GM12878 (cell line): ENCODE measurements around the gene TBC1D2B. TPM values are rescaled to one million over a fixed set of nuclear protein-coding genes. Genes with fewer than 3 reads are reported as not detected.

Experiments
- ATAC-seq: fragments of 200-7000 bp; cut with Tn5 transposase; 3 replicates; pipeline ENCODE4 v1.9.1; 2020; ENCODE audit warnings: mild to moderate bottlenecking, moderate library complexity
- BruUV-seq: library from RNA; stranded (reverse); fragments of 400-500 nt; replicated peaks from 2 replicates; lab custom pipeline; 2021; lab: Mats Ljungman, UMichigan
- CTCF ChIA-PET: fragments of 300-600 bp; sonication (Branson Sonifier 250); formaldehyde crosslinking; extraction: SDS; loops from one replicate; lab custom pipeline; 2021; ENCODE audit warnings: inconsistent platforms; lab: Yijun Ruan, JAX
- POLR2A ChIA-PET: fragments of 350-600 bp; formaldehyde crosslinking; extraction: SDS; loops from one replicate; lab custom pipeline; 2021; ENCODE audit warnings: inconsistent platforms; lab: Charles Lee
- RAD21 ChIA-PET: fragments of 300-600 bp; sonication (Branson Sonifier 250); formaldehyde crosslinking; loops from one replicate; lab custom pipeline; 2023; ENCODE audit warnings: antibody characterized with exemption; ENCODE audit not compliant: unreplicated experiment; lab: Charles Lee
- SMC1A ChIA-PET: fragments of 300-600 bp; sonication (Branson Sonifier 250); formaldehyde crosslinking; loops from one replicate; lab custom pipeline; 2023; ENCODE audit not compliant: unreplicated experiment, uncharacterized antibody; lab: Charles Lee
- DNase-seq: peaks from one replicate; pipeline ENCODE4 v3.0.0-alpha.2; 2011; ENCODE audit warnings: low read depth, low spot score
- FAIRE-seq: peaks from 3 replicates; lab custom pipeline; 2011; peaks lifted over from hg19 to GRCh38; lab: Jason Lieb, UNC
- H2AFZ ChIP-seq: 2 replicates; pipeline ENCODE4 v1.6.0; 2011; ENCODE audit warnings: low read depth, low read length, control low read depth; ENCODE audit not compliant: control insufficient read depth
- H3K27ac ChIP-seq: 2 replicates; pipeline ENCODE4 v1.5.1; 2011; ENCODE audit warnings: control low read depth; ENCODE audit not compliant: control insufficient read depth, insufficient read depth
- H3K27me3 ChIP-seq, 2 experiments: replicated peaks in 1 of 2; 2 replicates each; pipeline versions ENCODE4 v1.6.0 to v1.6.1; 2011; ENCODE audit warnings: low read length in 1 of 2; ENCODE audit not compliant: control insufficient read depth in 2 of 2, insufficient read depth in 2 of 2
- H3K36me3 ChIP-seq, 2 experiments: 2 replicates each; pipeline ENCODE4 v1.5.1; 2011; ENCODE audit warnings: low read length in 1 of 2; ENCODE audit not compliant: control insufficient read depth in 2 of 2, insufficient read depth in 2 of 2
- H3K4me1 ChIP-seq: 2 replicates; pipeline ENCODE4 v1.6.1; 2011; ENCODE audit warnings: mild to moderate bottlenecking, low read length, moderate library complexity, mixed read lengths; ENCODE audit not compliant: control insufficient read depth, insufficient read depth
- H3K4me2 ChIP-seq: 2 replicates; pipeline ENCODE4 v1.6.0; 2011; ENCODE audit warnings: control low read depth; ENCODE audit not compliant: control insufficient read depth, insufficient read depth
- H3K4me3 ChIP-seq: fragments of 200-600 bp; sonication (generic); 2 replicates; pipeline ENCODE4 v1.5.1; 2016
- H3K79me2 ChIP-seq: 2 replicates; pipeline ENCODE4 v1.6.0; 2011; ENCODE audit warnings: low read length; ENCODE audit not compliant: control insufficient read depth, insufficient read depth
- H3K9ac ChIP-seq: 2 replicates; pipeline ENCODE4 v1.8.0; 2011; ENCODE audit warnings: low read length, control low read depth, mixed read lengths; ENCODE audit not compliant: control insufficient read depth, insufficient read depth
- H3K9me3 ChIP-seq: replicated peaks from 3 replicates; pipeline ENCODE4 v1.5.1; 2011; ENCODE audit warnings: mild to moderate bottlenecking, low read length; ENCODE audit not compliant: control insufficient read depth, insufficient read depth
- H4K20me1 ChIP-seq: 2 replicates; pipeline ENCODE4 v1.6.0; 2011; ENCODE audit not compliant: control insufficient read depth, insufficient read depth
- BMI1 ChIP-seq: fragments of 450-650 bp; IDR thresholded peaks from 2 replicates; pipeline ENCODE4 v1.6.1; 2016; ENCODE audit warnings: mild to moderate bottlenecking, moderate library complexity, borderline replicate concordance
- CREB1 ChIP-seq: IDR thresholded peaks from 2 replicates; pipeline ENCODE4 v1.6.1; 2012; ENCODE audit warnings: low read depth, mild to moderate bottlenecking, inconsistent platforms
- FOXM1 ChIP-seq: IDR thresholded peaks from 2 replicates; pipeline ENCODE4 v1.6.1; 2012; ENCODE audit warnings: low read depth, mild to moderate bottlenecking, inconsistent platforms, low read length, moderate library complexity
- HDGF ChIP-seq: fragments of 450-650 bp; IDR thresholded peaks from 2 replicates; pipeline ENCODE4 v1.6.1; 2016; ENCODE audit warnings: antibody characterized with exemption
- IRF4 ChIP-seq: IDR thresholded peaks from 2 replicates; pipeline ENCODE4 v1.6.1; 2011; ENCODE audit warnings: low read depth, low read length
- JUNB ChIP-seq: IDR thresholded peaks from 2 replicates; pipeline ENCODE4 v1.6.1; 2016; ENCODE audit warnings: antibody characterized with exemption, mild to moderate bottlenecking
- MTA2 ChIP-seq: fragments of 450-650 bp; IDR thresholded peaks from 2 replicates; pipeline ENCODE4 v1.6.1; 2016; ENCODE audit warnings: low read depth, mild to moderate bottlenecking, moderate library complexity
- NFYB ChIP-seq: IDR thresholded peaks from 2 replicates; pipeline ENCODE4 v1.6.1; 2011; ENCODE audit warnings: low read depth, mild to moderate bottlenecking, low read length, improper control_type of control experiment, moderate library complexity; ENCODE audit not compliant: insufficient read depth
- NR2F1 ChIP-seq: fragments of 450-650 bp; conservative IDR thresholded peaks from 2 replicates; pipeline ENCODE4 v1.6.1; 2017; ENCODE audit warnings: mild to moderate bottlenecking
- POU2F2 ChIP-seq: IDR thresholded peaks from 3 replicates; pipeline ENCODE4 v1.6.1; 2011; ENCODE audit warnings: low read depth, mild to moderate bottlenecking, low read length, borderline replicate concordance
- RAD51 ChIP-seq: fragments of 450-650 bp; IDR thresholded peaks from 2 replicates; pipeline ENCODE4 v1.6.1; 2016; ENCODE audit warnings: moderate library complexity, mild to moderate bottlenecking, inconsistent platforms
- SRF ChIP-seq, 2 experiments: IDR thresholded peaks; 2 replicates each; pipeline ENCODE4 v1.6.1; 2011; ENCODE audit warnings: low read depth in 2 of 2, low read length in 2 of 2, mild to moderate bottlenecking in 1 of 2, moderate library complexity in 1 of 2
- SUPT20H ChIP-seq: IDR thresholded peaks from 2 replicates; pipeline ENCODE4 v1.6.1; 2011; ENCODE audit warnings: low read depth, mild to moderate bottlenecking, low read length, moderate library complexity, borderline replicate concordance; ENCODE audit not compliant: control insufficient read depth
- ZNF217 ChIP-seq: fragments of 450-650 bp; IDR thresholded peaks from 2 replicates; pipeline ENCODE4 v1.6.1; 2017; ENCODE audit warnings: antibody characterized with exemption, mild to moderate bottlenecking
- ZNF384 ChIP-seq: IDR thresholded peaks from 2 replicates; pipeline ENCODE4 v1.6.1; 2012; ENCODE audit warnings: low read depth, mild to moderate bottlenecking, low read length, improper control_type of control experiment, borderline replicate concordance
- whole genome bisulfite sequencing: methylation state at CpG from one replicate; pipeline ENCODE4 v1.1.6; 2016; ENCODE audit warnings: low lambda C conversion rate; ENCODE audit not compliant: insufficient replicate concordance, insufficient coverage; ENCODE audit errors: missing lambda C conversion rate; 5-methylcytosine and 5-hydroxymethylcytosine counted together
- in situ Hi-C: fragments of 300-500 bp; cut with MboI; formaldehyde crosslinking; loops from 9 replicates; pipeline ENCODE4 v1.14.3; 2018; ENCODE audit warnings: mixed read lengths
- intact Hi-C: fragments of 100-400 bp; cut with micrococcal nuclease; formaldehyde crosslinking; loops from one replicate; pipeline ENCODE4 v1.14.2; 2022; ENCODE audit not compliant: unreplicated experiment
- polyA plus RNA-seq, 11 experiments: library from polyadenylated mRNA; depleted of rRNA in 4 of 11; unstranded in 6 of 11; stranded (reverse) in 5 of 11; fragments of >200 nt; fragmentation: Nextera tagmentation in 4 of 11; fragmentation: Illumina TruSeq in 1 of 11; extraction: Ambion mirVana in 4 of 11; extraction: Trizol in 1 of 11; gene quantifications; 1 replicate in 1 of 11; 2 replicates in 10 of 11; pipeline versions ENCODE4 v1.2.1 to v1.2.3, GENCODE V29; 2011 to 2016; ENCODE audit warnings: inconsistent platforms in 2 of 11, missing spikeins in 2 of 11, low read depth in 1 of 11
- total RNA-seq, 4 experiments: library from RNA; depleted of rRNA in 3 of 4; stranded (reverse); fragments of >200 nt in 3 of 4; fragmentation: Illumina TruSeq in 1 of 4; extraction: Trizol in 1 of 4; gene quantifications; 2 replicates each; pipeline versions ENCODE4 v1.2.1 to v1.2.3, GENCODE V29; 2013 to 2021
- TF ChIP-seq, protein P1 (sequence below): IDR thresholded peaks from 2 replicates; pipeline ENCODE4 v1.6.1; 2012; ENCODE audit warnings: low read depth, low read length, improper control_type of control experiment
- TF ChIP-seq, protein P2 (sequence below): fragments of 450-650 bp; IDR thresholded peaks from 2 replicates; pipeline ENCODE4 v1.6.1; 2017; ENCODE audit warnings: mild to moderate bottlenecking
- TF ChIP-seq, protein P3 (sequence below): fragments of 450-650 bp; IDR thresholded peaks from 2 replicates; pipeline ENCODE4 v1.6.1; 2016; ENCODE audit warnings: mild to moderate bottlenecking, moderate library complexity, borderline replicate concordance

Gene TBC1D2B
- total and polyA plus RNA-seq, 10 of the 15 experiments (the other 5 are each of a cell fraction or from before 2014, with no cell fraction given) = 1.3 to 53.4 (median 19.4) TPM

DNA sequence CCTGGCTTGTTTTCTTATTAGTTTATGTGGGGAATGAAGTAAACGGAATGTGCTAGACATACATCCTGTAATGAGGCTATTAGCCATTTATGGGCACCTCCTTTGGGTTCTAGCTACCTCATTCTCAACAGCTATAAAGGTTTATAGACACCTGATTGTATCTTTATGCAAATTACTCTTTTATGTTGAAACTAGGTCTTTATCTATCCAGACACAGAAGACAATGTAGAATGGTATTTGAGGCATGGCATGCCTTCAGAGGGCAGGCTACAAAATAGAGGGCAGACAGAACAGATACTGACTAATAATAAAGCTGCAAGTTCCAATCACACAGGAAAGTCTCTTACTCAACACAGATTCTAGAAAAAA is 27.1 kb downstream of the TBC1D2B start:
- DNase-seq = no peak
- 45% methylated on average over 1 of the region's 1 CpG for WGBS
- H3K4me3 ChIP-seq = 0 out of 2 replicates have a peak overlapping the region, but pooled peaks have one; percentile 45
- ChIA-PET CTCF (interaction anchor here (0.6 to 9.1 kb wide), 19 partner anchors 9 to 832 kb away, joined by 3 to 158 read pairs (median 5); partner anchors contain the start of gene TBC1D2B), POLR2A (interaction anchor here (0.6 to 6.0 kb wide), 10 partner anchors 11 to 127 kb away, joined by 3 to 79 read pairs (median 4); no protein-coding TSS in a partner anchor), RAD21 (interaction anchor here (0.7 to 9.0 kb wide), 19 partner anchors 9 to 249 kb away, joined by 3 to 170 read pairs (median 5); partner anchors contain the start of genes IDH3A and SKIC8), SMC1A (interaction anchor here (0.5 to 14.4 kb wide), 19 partner anchors 9 to 120 kb away, joined by 3 to 305 read pairs (median 5); no protein-coding TSS in a partner anchor)
- peak overlapping the region; percentile 53 for H3K27ac ChIP-seq
- no peak for FAIRE-seq
- H3K36me3 ChIP-seq = peaks cover 5 to 14% of the 10 kb centered on the region in 2 experiments
- intact Hi-C loops (loop anchor here (2.0 kb wide), 1 partner anchor 16 kb away; no protein-coding TSS in a partner anchor), in situ Hi-C loops (no loop called here)
- ATAC-seq = peak; percentile 54
- H3K4me1 ChIP-seq = peaks cover 73% of the 10 kb centered on the region
- H3K9ac ChIP-seq = no peak overlapping the region
- H3K4me2 ChIP-seq = peak overlapping the region; percentile 57
- H3K27me3 ChIP-seq = no peaks in the 10 kb centered on the region
- H3K79me2 ChIP-seq = peaks cover 26% of the 10 kb centered on the region
- H2AFZ ChIP-seq = no peak overlapping the region
- H4K20me1 ChIP-seq = no peaks in the 10 kb centered on the region
- H3K9me3 ChIP-seq = no peaks in the 10 kb centered on the region
- BruUV-seq = no TSS peak
- TF ChIP-seq IRF4 (no peak), NR2F1 (no peak), NFYB (no peak), CREB1 (no peak), ZNF384 (no peak), JUNB (no peak), BMI1 (no peak), SRF (IDR thresholded peaks at IDR 0.05; ENCODE audit: low read depth in 2 of 2, low read length in 2 of 2) (peak; percentile 52 to 91; a peak in 3 of 4 replicates), ZNF217 (no peak), RAD51 (peak; percentile 1; the same call in 1 of the 2 replicates), HDGF (no peak), SUPT20H (no peak), FOXM1 (no peak), MTA2 (0 out of 2 replicates have a peak, but pooled peaks have one; percentile 60), POU2F2 (no peak)
- TF ChIP-seq, protein P1, sequence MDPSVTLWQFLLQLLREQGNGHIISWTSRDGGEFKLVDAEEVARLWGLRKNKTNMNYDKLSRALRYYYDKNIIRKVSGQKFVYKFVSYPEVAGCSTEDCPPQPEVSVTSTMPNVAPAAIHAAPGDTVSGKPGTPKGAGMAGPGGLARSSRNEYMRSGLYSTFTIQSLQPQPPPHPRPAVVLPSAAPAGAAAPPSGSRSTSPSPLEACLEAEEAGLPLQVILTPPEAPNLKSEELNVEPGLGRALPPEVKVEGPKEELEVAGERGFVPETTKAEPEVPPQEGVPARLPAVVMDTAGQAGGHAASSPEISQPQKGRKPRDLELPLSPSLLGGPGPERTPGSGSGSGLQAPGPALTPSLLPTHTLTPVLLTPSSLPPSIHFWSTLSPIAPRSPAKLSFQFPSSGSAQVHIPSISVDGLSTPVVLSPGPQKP = no peak
- TF ChIP-seq, protein P2, sequence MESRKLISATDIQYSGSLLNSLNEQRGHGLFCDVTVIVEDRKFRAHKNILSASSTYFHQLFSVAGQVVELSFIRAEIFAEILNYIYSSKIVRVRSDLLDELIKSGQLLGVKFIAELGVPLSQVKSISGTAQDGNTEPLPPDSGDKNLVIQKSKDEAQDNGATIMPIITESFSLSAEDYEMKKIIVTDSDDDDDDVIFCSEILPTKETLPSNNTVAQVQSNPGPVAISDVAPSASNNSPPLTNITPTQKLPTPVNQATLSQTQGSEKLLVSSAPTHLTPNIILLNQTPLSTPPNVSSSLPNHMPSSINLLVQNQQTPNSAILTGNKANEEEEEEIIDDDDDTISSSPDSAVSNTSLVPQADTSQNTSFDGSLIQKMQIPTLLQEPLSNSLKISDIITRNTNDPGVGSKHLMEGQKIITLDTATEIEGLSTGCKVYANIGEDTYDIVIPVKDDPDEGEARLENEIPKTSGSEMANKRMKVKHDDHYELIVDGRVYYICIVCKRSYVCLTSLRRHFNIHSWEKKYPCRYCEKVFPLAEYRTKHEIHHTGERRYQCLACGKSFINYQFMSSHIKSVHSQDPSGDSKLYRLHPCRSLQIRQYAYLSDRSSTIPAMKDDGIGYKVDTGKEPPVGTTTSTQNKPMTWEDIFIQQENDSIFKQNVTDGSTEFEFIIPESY = no peak
- TF ChIP-seq, protein P3, sequence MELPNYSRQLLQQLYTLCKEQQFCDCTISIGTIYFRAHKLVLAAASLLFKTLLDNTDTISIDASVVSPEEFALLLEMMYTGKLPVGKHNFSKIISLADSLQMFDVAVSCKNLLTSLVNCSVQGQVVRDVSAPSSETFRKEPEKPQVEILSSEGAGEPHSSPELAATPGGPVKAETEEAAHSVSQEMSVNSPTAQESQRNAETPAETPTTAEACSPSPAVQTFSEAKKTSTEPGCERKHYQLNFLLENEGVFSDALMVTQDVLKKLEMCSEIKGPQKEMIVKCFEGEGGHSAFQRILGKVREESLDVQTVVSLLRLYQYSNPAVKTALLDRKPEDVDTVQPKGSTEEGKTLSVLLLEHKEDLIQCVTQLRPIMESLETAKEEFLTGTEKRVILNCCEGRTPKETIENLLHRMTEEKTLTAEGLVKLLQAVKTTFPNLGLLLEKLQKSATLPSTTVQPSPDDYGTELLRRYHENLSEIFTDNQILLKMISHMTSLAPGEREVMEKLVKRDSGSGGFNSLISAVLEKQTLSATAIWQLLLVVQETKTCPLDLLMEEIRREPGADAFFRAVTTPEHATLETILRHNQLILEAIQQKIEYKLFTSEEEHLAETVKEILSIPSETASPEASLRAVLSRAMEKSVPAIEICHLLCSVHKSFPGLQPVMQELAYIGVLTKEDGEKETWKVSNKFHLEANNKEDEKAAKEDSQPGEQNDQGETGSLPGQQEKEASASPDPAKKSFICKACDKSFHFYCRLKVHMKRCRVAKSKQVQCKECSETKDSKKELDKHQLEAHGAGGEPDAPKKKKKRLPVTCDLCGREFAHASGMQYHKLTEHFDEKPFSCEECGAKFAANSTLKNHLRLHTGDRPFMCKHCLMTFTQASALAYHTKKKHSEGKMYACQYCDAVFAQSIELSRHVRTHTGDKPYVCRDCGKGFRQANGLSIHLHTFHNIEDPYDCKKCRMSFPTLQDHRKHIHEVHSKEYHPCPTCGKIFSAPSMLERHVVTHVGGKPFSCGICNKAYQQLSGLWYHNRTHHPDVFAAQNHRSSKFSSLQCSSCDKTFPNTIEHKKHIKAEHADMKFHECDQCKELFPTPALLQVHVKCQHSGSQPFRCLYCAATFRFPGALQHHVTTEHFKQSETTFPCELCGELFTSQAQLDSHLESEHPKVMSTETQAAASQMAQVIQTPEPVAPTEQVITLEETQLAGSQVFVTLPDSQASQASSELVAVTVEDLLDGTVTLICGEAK = peak; percentile 50; the same call in 1 of the 2 replicates
